ENCODE measurements around the gene PLXNA4. TPM values are rescaled to one million over a fixed set of nuclear protein-coding genes. Genes with fewer than 3 reads are reported as not detected.

The PLXNA4 gene
- total and polyA plus RNA-seq, 4 donors: 0.04 to 1.1 (median 0.41) TPM

DNA sequence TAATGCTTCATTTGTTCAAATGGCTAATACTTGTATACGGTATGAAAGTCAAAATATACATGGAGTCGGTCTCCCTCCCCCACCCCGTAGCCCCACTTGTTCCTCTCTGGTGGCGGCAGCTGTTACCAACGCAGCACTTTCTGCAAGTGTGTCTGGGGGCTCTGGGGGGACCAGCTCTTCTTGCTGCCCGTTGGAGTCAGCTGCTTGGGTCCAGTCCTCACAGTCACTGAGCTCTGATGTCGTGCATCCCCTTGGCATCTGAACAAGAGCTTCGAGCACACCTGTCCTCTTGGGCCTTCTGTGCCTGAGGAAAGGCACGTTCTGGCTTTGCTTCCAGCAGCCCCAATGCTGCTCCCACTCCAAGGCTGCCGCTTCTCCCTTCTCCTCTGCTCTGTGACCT, 493.1 kb downstream of the PLXNA4 start:
- WGBS: 92% methylated on average over 10 of the region's 10 CpGs
- no peak for TF ChIP-seq YY1 (IDR thresholded peaks at IDR 0.05)
- no peak for TF ChIP-seq TAF1 (conservative IDR thresholded peaks at IDR 0.05)
- TF ChIP-seq, protein P1, sequence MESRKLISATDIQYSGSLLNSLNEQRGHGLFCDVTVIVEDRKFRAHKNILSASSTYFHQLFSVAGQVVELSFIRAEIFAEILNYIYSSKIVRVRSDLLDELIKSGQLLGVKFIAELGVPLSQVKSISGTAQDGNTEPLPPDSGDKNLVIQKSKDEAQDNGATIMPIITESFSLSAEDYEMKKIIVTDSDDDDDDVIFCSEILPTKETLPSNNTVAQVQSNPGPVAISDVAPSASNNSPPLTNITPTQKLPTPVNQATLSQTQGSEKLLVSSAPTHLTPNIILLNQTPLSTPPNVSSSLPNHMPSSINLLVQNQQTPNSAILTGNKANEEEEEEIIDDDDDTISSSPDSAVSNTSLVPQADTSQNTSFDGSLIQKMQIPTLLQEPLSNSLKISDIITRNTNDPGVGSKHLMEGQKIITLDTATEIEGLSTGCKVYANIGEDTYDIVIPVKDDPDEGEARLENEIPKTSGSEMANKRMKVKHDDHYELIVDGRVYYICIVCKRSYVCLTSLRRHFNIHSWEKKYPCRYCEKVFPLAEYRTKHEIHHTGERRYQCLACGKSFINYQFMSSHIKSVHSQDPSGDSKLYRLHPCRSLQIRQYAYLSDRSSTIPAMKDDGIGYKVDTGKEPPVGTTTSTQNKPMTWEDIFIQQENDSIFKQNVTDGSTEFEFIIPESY (IDR thresholded peaks at IDR 0.05): no peak
- TF ChIP-seq RXRA (IDR thresholded peaks at IDR 0.05): no peak
- TF ChIP-seq, protein P2, sequence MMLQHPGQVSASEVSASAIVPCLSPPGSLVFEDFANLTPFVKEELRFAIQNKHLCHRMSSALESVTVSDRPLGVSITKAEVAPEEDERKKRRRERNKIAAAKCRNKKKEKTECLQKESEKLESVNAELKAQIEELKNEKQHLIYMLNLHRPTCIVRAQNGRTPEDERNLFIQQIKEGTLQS (IDR thresholded peaks at IDR 0.05): no peak
- TF ChIP-seq JUND (IDR thresholded peaks at IDR 0.05): no peak
- TF ChIP-seq FOXA1 (IDR thresholded peaks at IDR 0.05): no peak
- H3K4me1 ChIP-seq (ENCODE audit: control insufficient read depth in 4 of 4, insufficient read depth in 4 of 4, low read length in 3 of 4): peaks cover 0 to 6% (median 4%) of the 10 kb centered on the region in 4 donors

DNA sequence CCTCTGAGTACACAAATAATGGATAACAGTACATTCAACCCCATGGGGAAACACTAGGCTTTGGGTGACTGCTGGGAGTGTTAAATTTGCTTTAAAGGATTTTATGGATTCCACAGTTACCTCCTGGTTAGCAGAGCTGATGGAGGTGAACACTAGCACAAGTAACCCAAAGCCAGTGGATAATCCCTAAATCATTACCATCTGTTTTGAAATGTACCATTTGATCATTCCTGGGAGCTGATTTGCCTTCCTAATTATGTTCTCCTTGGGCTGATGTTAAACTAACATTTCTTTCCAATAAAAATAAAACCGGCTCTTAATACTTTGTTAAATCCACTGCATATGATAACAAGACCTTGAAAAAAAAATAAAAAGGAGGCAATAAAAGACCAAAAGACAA, 493.9 kb downstream of the PLXNA4 start:
- TF ChIP-seq TAF1 (conservative IDR thresholded peaks at IDR 0.05): no peak
- TF ChIP-seq SP1 (IDR thresholded peaks at IDR 0.05): no peak
- TF ChIP-seq FOXA2 (IDR thresholded peaks at IDR 0.05): no peak
- TF ChIP-seq, protein P1 (IDR thresholded peaks at IDR 0.05): no peak
- TF ChIP-seq HNF4G (IDR thresholded peaks at IDR 0.05): no peak
- TF ChIP-seq GABPA (IDR thresholded peaks at IDR 0.05 in 1 of 2, conservative IDR thresholded peaks at IDR 0.05 in 1 of 2): no peak
- TF ChIP-seq, protein P2 (IDR thresholded peaks at IDR 0.05): no peak
- no peak for TF ChIP-seq HNF4A (conservative IDR thresholded peaks at IDR 0.05)
- TF ChIP-seq RXRA (IDR thresholded peaks at IDR 0.05): no peak
- no peak for TF ChIP-seq JUND (IDR thresholded peaks at IDR 0.05)
- TF ChIP-seq NR2F2 (IDR thresholded peaks at IDR 0.05): no peak
- no peak for TF ChIP-seq YY1 (IDR thresholded peaks at IDR 0.05)
- TF ChIP-seq, protein P3, sequence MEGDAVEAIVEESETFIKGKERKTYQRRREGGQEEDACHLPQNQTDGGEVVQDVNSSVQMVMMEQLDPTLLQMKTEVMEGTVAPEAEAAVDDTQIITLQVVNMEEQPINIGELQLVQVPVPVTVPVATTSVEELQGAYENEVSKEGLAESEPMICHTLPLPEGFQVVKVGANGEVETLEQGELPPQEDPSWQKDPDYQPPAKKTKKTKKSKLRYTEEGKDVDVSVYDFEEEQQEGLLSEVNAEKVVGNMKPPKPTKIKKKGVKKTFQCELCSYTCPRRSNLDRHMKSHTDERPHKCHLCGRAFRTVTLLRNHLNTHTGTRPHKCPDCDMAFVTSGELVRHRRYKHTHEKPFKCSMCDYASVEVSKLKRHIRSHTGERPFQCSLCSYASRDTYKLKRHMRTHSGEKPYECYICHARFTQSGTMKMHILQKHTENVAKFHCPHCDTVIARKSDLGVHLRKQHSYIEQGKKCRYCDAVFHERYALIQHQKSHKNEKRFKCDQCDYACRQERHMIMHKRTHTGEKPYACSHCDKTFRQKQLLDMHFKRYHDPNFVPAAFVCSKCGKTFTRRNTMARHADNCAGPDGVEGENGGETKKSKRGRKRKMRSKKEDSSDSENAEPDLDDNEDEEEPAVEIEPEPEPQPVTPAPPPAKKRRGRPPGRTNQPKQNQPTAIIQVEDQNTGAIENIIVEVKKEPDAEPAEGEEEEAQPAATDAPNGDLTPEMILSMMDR (IDR thresholded peaks at IDR 0.05; ENCODE audit: low read depth, low read length, missing input control): no peak
- no peaks in the 10 kb centered on the region for H3K9me3 ChIP-seq (ENCODE audit: control insufficient read depth in 4 of 4, low read length in 3 of 4)
- H3K9ac ChIP-seq (ENCODE audit: low read depth in 1 of 2, low read length in 2 of 2): no peak overlapping the region
- H3K36me3 ChIP-seq (ENCODE audit: control insufficient read depth in 4 of 4, insufficient read depth in 3 of 4, low read depth in 1 of 4, low read length in 3 of 4): no peaks in the 10 kb centered on the region
- WGBS: 93% methylated on average over 1 of the region's 1 CpG
- peaks cover 0 to 8% (median 6%) of the 10 kb centered on the region in 4 donors for H3K4me1 ChIP-seq (ENCODE audit: control insufficient read depth in 4 of 4, insufficient read depth in 4 of 4, low read length in 3 of 4)
- no peaks in the 10 kb centered on the region for H3K27me3 ChIP-seq (ENCODE audit: control insufficient read depth in 4 of 4, insufficient read depth in 4 of 4, low read length in 3 of 4)
- no peak overlapping the region for H3K27ac ChIP-seq (ENCODE audit: low read depth in 1 of 2, low read length in 2 of 2)
- no peak for DNase-seq (ENCODE audit: low spot score)
- no peak overlapping the region for H3K4me3 ChIP-seq (ENCODE audit: low read depth in 1 of 3, low read length in 3 of 3)

More for the DNA sequence above, 493.1 kb downstream of the PLXNA4 start:
- Histone ChIP-seq H3K4me3 (ENCODE audit: low read depth in 1 of 3, low read length in 3 of 3) (no peak overlapping the region), H3K27ac (ENCODE audit: low read depth in 1 of 2, low read length in 2 of 2) (no peak overlapping the region), H3K9ac (ENCODE audit: low read depth in 1 of 2, low read length in 2 of 2) (no peak overlapping the region), H3K27me3 (ENCODE audit: control insufficient read depth in 4 of 4, insufficient read depth in 4 of 4, low read length in 3 of 4) (no peaks in the 10 kb centered on the region), H3K36me3 (ENCODE audit: control insufficient read depth in 4 of 4, insufficient read depth in 3 of 4, low read depth in 1 of 4, low read length in 3 of 4) (no peaks in the 10 kb centered on the region), H3K9me3 (ENCODE audit: control insufficient read depth in 4 of 4, low read length in 3 of 4) (no peaks in the 10 kb centered on the region)
- DNase-seq (ENCODE audit: low spot score): no peak
